ES-I3 (cell line): ENCODE measurements around the gene IRAK1.

Experiments used
- H3K36me3 ChIP-seq: 2 replicates; pipeline ENCODE4 v1.6.1; 2013; ENCODE audit warnings: mild to moderate bottlenecking, low read length, control low read depth, moderate library complexity; ENCODE audit not compliant: insufficient read depth
- H3K4me1 ChIP-seq: 2 replicates; pipeline ENCODE4 v1.6.1; 2013; ENCODE audit warnings: mild to moderate bottlenecking, control low read depth, low read length; ENCODE audit not compliant: insufficient read depth
- H3K9ac ChIP-seq: 2 replicates; pipeline ENCODE4 v1.6.1; 2013; ENCODE audit warnings: low read depth, mild to moderate bottlenecking, low read length, moderate library complexity
- H3K9me3 ChIP-seq: 2 replicates; pipeline ENCODE4 v1.6.1; 2013; ENCODE audit warnings: mild to moderate bottlenecking, low read length, moderate library complexity; ENCODE audit not compliant: control insufficient read depth, insufficient read depth

The IRAK1 gene

DNA sequence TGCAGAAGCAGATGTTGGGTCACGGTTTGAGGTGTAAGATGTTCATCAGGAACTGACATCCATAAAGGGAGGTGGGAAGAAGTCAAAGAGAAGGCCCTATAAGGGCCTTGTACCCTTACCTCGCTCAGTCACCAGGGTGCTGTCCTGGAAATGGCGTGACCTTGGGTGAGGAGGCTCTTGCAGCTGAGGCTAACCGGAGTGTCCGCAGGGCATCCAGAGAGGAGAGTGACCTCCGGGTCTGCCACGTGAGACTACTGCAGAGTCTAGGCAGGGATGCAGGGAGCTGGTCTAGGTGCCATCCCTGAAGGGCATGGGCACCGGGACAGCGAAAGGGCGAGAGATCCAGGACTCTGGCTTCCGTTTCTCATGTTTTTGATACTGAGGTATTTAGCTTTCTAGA is 28.7 kb upstream of the IRAK1 start:
- Histone ChIP-seq H3K9me3 (no peaks in the 10 kb centered on the region), H3K4me1 (peaks cover 3% of the 10 kb centered on the region; the same call in 1 of the 2 replicates), H3K36me3 (no peaks in the 10 kb centered on the region), H3K9ac (no peak overlapping the region)

DNA sequence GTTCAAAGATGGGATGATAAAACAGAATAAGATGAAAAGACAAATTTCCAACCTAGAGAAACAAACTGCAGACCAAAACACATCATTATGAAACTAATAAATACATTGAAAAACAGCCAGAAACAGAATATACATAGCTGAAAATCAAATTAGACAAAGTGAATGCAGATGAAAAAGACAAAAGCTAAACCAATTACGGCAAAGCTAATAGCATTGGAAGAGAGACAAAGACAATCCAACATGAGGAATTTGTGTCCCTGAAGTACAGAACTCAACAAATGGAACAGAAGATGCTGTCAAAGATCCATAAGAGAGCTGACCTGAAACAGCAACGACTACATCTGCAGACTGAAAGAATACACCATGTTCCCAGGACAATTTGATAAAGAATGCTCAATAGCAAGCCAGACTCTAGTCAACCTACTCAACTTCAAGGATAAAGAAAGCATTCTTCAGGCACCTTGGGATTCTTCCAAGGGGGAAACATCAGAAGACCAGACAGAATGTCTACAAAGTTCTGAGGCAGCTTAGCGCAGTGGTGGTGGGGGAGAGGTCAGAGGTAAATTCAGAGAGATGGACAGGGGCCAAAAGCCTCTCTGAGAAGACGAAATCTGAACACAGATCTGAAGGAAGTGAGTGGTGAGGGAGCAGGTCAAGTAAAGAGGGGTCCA is 27.4 kb upstream of the IRAK1 start:
- Histone ChIP-seq H3K4me1 (peaks cover 3% of the 10 kb centered on the region; the same call in 1 of the 2 replicates), H3K9me3 (no peaks in the 10 kb centered on the region), H3K9ac (no peak overlapping the region), H3K36me3 (no peaks in the 10 kb centered on the region)

DNA sequence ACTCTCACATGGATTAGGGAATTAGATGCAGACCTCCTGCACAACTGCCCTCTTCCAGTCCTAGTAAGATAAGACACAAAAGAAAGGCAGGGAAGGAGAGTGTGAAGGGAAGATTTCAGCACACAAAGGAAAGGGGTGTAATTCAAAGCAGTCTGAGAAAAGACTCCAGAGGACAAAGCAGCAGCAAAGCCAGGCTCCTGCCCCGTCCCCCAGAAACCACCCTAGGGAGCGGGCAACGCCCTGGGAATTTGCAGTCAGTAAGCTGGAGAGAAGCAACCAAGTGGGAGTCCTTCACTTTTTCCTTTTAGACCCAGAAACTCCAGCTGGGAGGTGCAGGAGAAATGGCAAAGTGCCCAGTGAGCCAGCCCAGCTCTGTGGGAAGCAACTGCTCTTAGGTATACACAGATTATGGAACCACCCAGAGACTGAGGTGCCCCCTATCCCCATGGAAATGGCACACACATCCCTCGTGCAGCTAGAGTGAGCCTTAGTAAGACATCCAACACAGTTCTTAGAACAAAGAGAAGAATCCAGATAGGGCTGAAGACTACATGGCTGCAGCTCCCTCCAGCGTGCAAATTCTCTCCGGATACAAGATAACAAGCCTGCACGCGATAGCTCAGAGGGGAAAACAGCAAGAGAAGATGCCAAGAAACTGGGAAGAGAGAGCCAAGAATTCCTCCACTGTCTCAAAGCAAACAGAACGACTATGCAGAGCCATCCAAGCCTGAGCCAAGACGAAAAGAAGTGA is 26.5 kb upstream of the IRAK1 start:
- Histone ChIP-seq H3K36me3 (no peaks in the 10 kb centered on the region), H3K9me3 (no peaks in the 10 kb centered on the region), H3K9ac (no peak overlapping the region), H3K4me1 (peaks cover 3% of the 10 kb centered on the region; the same call in 1 of the 2 replicates)

- Histone ChIP-seq H3K9ac (no peak overlapping the region), H3K4me1 (peaks cover 8% of the 10 kb centered on the region), H3K9me3 (no peaks in the 10 kb centered on the region), H3K36me3 (no peaks in the 10 kb centered on the region)
Measured at GRCh38 chrX:154044091-154044490, 24.4 kb upstream of the IRAK1 start.

GRCh38 chrX:154043003-154043763 is 23.5 kb upstream of the IRAK1 start:
- Histone ChIP-seq H3K36me3 (no peaks in the 10 kb centered on the region), H3K4me1 (peaks cover 8% of the 10 kb centered on the region), H3K9ac (no peak overlapping the region), H3K9me3 (no peaks in the 10 kb centered on the region)

- Histone ChIP-seq H3K36me3 (no peaks in the 10 kb centered on the region), H3K9me3 (no peaks in the 10 kb centered on the region), H3K4me1 (peaks cover 13% of the 10 kb centered on the region), H3K9ac (no peak overlapping the region)
Measured at GRCh38 chrX:154040863-154041262, 21.2 kb upstream of the IRAK1 start.

- Histone ChIP-seq H3K9ac (no peak overlapping the region), H3K9me3 (no peaks in the 10 kb centered on the region), H3K4me1 (peaks cover 14% of the 10 kb centered on the region), H3K36me3 (no peaks in the 10 kb centered on the region)
Measured at GRCh38 chrX:154040307-154040756, 20.6 kb upstream of the IRAK1 start.

DNA sequence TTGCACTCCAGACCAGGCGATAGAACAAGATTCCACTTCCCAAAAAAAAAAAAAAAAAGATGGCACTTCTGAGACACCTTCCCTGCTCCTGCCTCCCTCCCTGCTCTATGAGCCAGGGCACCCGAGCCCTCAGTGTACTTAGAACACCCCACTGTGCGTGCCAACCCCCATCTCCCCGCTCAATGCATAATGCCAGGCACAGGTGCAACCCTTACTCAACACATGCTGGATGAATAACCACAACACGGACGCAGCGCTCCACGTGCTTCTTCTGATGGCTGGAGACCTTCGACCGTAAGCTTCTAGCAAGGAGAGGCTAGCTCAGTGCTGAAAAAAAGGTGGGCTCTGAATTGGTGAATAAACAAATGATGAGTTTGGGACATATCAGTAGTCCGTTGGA is 19.9 kb upstream of the IRAK1 start:
- no peaks in the 10 kb centered on the region for H3K9me3 ChIP-seq
- H3K9ac ChIP-seq, result no peak overlapping the region
- H3K36me3 ChIP-seq, result no peaks in the 10 kb centered on the region
- peaks cover 14% of the 10 kb centered on the region for H3K4me1 ChIP-seq

GRCh38 chrX:154038656-154039055 is 19.0 kb upstream of the IRAK1 start:
- H3K36me3 ChIP-seq, result no peaks in the 10 kb centered on the region
- H3K4me1 ChIP-seq, result peaks cover 11% of the 10 kb centered on the region
- H3K9me3 ChIP-seq, result no peaks in the 10 kb centered on the region

GRCh38 chrX:154037754-154038153 is 18.1 kb upstream of the IRAK1 start:
- Histone ChIP-seq H3K36me3 (no peaks in the 10 kb centered on the region), H3K9ac (no peak overlapping the region), H3K4me1 (peaks cover 15% of the 10 kb centered on the region), H3K9me3 (no peaks in the 10 kb centered on the region)

More at GRCh38 chrX:154038656-154039055, 19.0 kb upstream of the IRAK1 start:
- no peak overlapping the region for H3K9ac ChIP-seq

DNA sequence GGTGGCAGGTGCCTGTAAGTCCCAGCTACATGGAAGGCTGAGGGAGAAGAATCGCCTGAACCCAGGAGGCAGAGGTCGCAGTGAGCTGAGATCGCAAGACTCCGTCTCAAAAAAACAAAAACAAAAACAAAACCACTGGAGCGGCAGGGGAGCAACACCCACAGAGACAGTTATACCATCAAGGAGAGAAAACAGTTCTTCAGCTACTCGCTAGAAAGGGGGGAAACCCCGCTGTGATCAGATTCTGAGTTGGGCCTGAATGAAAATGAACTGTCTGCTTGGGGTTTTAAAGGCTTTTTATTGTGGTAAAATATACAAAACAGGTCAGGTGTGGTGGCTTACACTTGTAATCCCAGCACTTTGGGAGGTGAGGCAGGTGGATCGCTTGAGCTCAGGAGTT is 16.8 kb upstream of the IRAK1 start:
- Histone ChIP-seq H3K4me1 (peaks cover 15% of the 10 kb centered on the region), H3K9ac (no peak overlapping the region; the same call in 1 of the 2 replicates), H3K36me3 (no peaks in the 10 kb centered on the region; the same call in 1 of the 2 replicates), H3K9me3 (no peaks in the 10 kb centered on the region)

GRCh38 chrX:154033848-154034247 is 14.1 kb upstream of the IRAK1 start:
- no peak overlapping the region for H3K9ac ChIP-seq
- H3K9me3 ChIP-seq, result no peaks in the 10 kb centered on the region
- no peaks in the 10 kb centered on the region; the same call in 1 of the 2 replicates for H3K36me3 ChIP-seq
- peaks cover 10% of the 10 kb centered on the region for H3K4me1 ChIP-seq

DNA sequence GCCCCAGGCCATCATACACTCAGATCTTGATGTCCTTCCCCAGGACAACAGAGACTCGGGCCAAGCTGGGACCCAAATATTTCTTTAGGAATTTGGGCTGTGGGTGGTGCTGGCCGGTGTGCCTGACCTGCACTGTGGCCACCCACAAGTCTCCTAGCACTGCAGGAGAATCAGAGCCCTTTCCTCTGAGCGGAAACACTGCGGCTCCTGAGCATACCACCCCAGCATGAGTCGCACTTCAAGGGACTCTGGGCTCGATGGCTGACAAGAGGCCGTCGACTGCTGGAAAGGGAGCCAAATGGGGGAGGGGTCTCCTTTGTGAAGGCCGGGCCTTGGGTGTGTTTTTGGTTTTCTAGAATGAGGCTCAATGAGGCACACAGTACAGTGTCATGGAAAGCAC is 13.0 kb upstream of the IRAK1 start:
- H3K9me3 ChIP-seq, result no peaks in the 10 kb centered on the region
- peaks cover 10% of the 10 kb centered on the region for H3K4me1 ChIP-seq
- H3K9ac ChIP-seq, result no peak overlapping the region
- no peaks in the 10 kb centered on the region; the same call in 1 of the 2 replicates for H3K36me3 ChIP-seq

DNA sequence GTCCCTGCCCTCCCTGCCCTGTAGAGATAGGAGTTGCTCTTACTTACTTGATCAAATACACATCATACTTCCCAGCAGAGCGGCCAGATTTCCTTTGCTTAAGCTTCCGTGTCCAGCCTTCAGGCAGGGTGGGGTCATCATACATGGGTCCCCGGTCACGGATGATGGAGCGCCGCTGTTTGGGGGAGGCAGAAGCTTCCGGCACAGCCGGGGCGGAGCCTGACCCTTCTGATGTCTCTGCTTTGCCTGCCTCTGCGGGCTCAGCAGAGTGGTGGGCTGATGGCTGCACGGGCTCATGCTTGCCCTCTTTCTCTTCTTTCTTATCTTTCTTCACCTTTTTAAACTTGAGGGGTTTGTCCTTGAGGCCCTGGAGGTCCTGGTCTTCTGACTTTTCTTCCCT is 12.5 kb upstream of the IRAK1 start:
- Histone ChIP-seq H3K9ac (no peak overlapping the region), H3K9me3 (no peaks in the 10 kb centered on the region), H3K36me3 (no peaks in the 10 kb centered on the region; the same call in 1 of the 2 replicates), H3K4me1 (peaks cover 10% of the 10 kb centered on the region)
